H1 (cell line): ENCODE data around the gene AHRR. TPM values are rescaled to one million over a fixed set of nuclear protein-coding genes. Genes with fewer than 3 reads are reported as not detected.

Source experiments
- CBX5 ChIP-seq: fragments of 300-800, 300-1000 bp; sonication (generic); IDR thresholded peaks from 2 replicates; pipeline ENCODE4 v1.7.1; 2016; ENCODE audit warnings: antibody characterized with exemption, low read length, low read depth
- CHD7 ChIP-seq: fragments of 300-600 bp; sonication (generic); IDR thresholded peaks from 2 replicates; pipeline ENCODE4 v1.7.1; 2012; ENCODE audit warnings: low read length, moderate library complexity, mild to moderate bottlenecking, inconsistent platforms; ENCODE audit not compliant: insufficient replicate concordance
- polyA plus RNA-seq, 7 experiments: library from polyadenylated mRNA; depleted of rRNA in 3 of 7; stranded (reverse) in 5 of 7; unstranded in 2 of 7; fragments of >200 nt in 5 of 7; fragments of 200-250 nt in 2 of 7; gene quantifications; 1 replicate in 5 of 7; 2 replicates in 1 of 7; 4 replicates in 1 of 7; pipeline versions ENCODE4 v1.2.1 to v1.2.3, GENCODE V29; 2011 to 2013; ENCODE audit warnings: missing spikeins in 2 of 7, mixed read lengths in 2 of 7
- total RNA-seq: library from RNA; stranded (reverse); fragmentation: NEBNext Ultra II Directional; extraction: Animal tissue kit (Norgen Biotek cat#: 25700); gene quantifications from 2 replicates; pipeline ENCODE4 v1.2.1, GENCODE V29; 2021

Gene AHRR
- total and polyA plus RNA-seq, 2 of the 8 experiments (the other 6 are each of a cell fraction or from before 2014, with no cell fraction given): 0.41 to 0.80 TPM

GRCh38 chr5:374631-375335 is 53.3 kb downstream of the AHRR start (continued):
- TF ChIP-seq CHD7 (no peak), CBX5 (no peak)
- TF ChIP-seq, all 59 proteins: peak for 0
